GM23338 (cell line): ENCODE data around the gene KLHL36. TPM values are rescaled to one million over a fixed set of nuclear protein-coding genes. Genes with fewer than 3 reads are reported as not detected.

Source experiments
- CREB1 ChIP-seq: fragments of 250-450 bp; sonication (Bioruptor Pico); IDR thresholded peaks from 2 replicates; pipeline ENCODE4 v1.5.0; 2020; ENCODE audit warnings: low read depth, mild to moderate bottlenecking, moderate library complexity
- EZH2 ChIP-seq: fragments of 200-600 bp; sonication (generic); IDR thresholded peaks from one replicate; pipeline ENCODE4 v1.8.0; 2017; ENCODE audit warnings: antibody characterized with exemption, mild to moderate bottlenecking, low read depth; ENCODE audit not compliant: unreplicated experiment
- EZH2phosphoT487 ChIP-seq: fragments of 200-600 bp; sonication (generic); IDR thresholded peaks from one replicate; pipeline ENCODE4 v1.8.1; 2018; ENCODE audit warnings: antibody characterized with exemption; ENCODE audit not compliant: unreplicated experiment
- JUNB ChIP-seq: IDR thresholded peaks from one replicate; pipeline ENCODE4 v1.6.1; 2016; ENCODE audit warnings: antibody characterized with exemption; ENCODE audit not compliant: unreplicated experiment
- polyA plus RNA-seq: library from polyadenylated mRNA; unstranded; fragments of >200 nt; fragmentation: Nextera tagmentation; extraction: Ambion mirVana; gene quantifications from 2 replicates; pipeline ENCODE4 v1.2.1, GENCODE V29; 2016
- total RNA-seq: library from RNA; depleted of rRNA; stranded (reverse); fragments of >200 nt; shearing (Covaris generic); gene quantifications from 2 replicates; pipeline ENCODE4 v1.2.3, GENCODE V29; 2014
- TF ChIP-seq, protein P1 (sequence below): fragments of 250-450 bp; sonication (Bioruptor Pico); IDR thresholded peaks from 2 replicates; pipeline ENCODE4 v1.5.0; 2020; ENCODE audit warnings: mild to moderate bottlenecking, moderate library complexity
- TF ChIP-seq, protein P2 (sequence below): IDR thresholded peaks from 2 replicates; pipeline ENCODE4 v1.6.1; 2016; ENCODE audit warnings: antibody characterized with exemption
- TF ChIP-seq, protein P3 (sequence below), 2 experiments: fragments of 200-600 bp in 1 of 2; sonication (generic) in 1 of 2; conservative IDR thresholded peaks; 2 replicates each; pipeline versions ENCODE4 v1.5.1 to v1.6.1; 2016 to 2017; ENCODE audit warnings: antibody characterized with exemption in 2 of 2, low read depth in 2 of 2, mild to moderate bottlenecking in 2 of 2, moderate library complexity in 1 of 2

KLHL36 gene
- total and polyA plus RNA-seq, 2 experiments from 2014 or later = 13.4 to 70.4 TPM

DNA sequence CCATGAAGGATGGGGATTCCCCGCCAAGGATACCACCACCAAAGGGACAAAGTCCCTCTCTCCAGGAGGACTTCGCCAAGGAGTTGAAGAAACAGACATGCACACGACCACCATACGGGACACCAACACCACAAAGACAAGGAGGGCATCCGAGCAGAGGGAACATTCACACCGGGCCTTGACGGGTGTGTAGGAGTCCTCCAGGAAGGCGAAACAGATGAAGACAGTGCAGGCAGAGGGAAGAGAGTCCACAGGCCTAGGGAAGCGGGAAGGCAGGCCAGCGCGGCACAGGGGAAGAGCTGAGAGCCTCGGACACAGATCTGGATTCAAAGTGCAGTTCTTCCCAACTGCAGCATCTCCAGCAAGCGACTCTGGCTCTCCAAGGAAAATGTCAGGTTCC lies 41.2 kb upstream of the KLHL36 start (continued):
- TF ChIP-seq, protein P1, sequence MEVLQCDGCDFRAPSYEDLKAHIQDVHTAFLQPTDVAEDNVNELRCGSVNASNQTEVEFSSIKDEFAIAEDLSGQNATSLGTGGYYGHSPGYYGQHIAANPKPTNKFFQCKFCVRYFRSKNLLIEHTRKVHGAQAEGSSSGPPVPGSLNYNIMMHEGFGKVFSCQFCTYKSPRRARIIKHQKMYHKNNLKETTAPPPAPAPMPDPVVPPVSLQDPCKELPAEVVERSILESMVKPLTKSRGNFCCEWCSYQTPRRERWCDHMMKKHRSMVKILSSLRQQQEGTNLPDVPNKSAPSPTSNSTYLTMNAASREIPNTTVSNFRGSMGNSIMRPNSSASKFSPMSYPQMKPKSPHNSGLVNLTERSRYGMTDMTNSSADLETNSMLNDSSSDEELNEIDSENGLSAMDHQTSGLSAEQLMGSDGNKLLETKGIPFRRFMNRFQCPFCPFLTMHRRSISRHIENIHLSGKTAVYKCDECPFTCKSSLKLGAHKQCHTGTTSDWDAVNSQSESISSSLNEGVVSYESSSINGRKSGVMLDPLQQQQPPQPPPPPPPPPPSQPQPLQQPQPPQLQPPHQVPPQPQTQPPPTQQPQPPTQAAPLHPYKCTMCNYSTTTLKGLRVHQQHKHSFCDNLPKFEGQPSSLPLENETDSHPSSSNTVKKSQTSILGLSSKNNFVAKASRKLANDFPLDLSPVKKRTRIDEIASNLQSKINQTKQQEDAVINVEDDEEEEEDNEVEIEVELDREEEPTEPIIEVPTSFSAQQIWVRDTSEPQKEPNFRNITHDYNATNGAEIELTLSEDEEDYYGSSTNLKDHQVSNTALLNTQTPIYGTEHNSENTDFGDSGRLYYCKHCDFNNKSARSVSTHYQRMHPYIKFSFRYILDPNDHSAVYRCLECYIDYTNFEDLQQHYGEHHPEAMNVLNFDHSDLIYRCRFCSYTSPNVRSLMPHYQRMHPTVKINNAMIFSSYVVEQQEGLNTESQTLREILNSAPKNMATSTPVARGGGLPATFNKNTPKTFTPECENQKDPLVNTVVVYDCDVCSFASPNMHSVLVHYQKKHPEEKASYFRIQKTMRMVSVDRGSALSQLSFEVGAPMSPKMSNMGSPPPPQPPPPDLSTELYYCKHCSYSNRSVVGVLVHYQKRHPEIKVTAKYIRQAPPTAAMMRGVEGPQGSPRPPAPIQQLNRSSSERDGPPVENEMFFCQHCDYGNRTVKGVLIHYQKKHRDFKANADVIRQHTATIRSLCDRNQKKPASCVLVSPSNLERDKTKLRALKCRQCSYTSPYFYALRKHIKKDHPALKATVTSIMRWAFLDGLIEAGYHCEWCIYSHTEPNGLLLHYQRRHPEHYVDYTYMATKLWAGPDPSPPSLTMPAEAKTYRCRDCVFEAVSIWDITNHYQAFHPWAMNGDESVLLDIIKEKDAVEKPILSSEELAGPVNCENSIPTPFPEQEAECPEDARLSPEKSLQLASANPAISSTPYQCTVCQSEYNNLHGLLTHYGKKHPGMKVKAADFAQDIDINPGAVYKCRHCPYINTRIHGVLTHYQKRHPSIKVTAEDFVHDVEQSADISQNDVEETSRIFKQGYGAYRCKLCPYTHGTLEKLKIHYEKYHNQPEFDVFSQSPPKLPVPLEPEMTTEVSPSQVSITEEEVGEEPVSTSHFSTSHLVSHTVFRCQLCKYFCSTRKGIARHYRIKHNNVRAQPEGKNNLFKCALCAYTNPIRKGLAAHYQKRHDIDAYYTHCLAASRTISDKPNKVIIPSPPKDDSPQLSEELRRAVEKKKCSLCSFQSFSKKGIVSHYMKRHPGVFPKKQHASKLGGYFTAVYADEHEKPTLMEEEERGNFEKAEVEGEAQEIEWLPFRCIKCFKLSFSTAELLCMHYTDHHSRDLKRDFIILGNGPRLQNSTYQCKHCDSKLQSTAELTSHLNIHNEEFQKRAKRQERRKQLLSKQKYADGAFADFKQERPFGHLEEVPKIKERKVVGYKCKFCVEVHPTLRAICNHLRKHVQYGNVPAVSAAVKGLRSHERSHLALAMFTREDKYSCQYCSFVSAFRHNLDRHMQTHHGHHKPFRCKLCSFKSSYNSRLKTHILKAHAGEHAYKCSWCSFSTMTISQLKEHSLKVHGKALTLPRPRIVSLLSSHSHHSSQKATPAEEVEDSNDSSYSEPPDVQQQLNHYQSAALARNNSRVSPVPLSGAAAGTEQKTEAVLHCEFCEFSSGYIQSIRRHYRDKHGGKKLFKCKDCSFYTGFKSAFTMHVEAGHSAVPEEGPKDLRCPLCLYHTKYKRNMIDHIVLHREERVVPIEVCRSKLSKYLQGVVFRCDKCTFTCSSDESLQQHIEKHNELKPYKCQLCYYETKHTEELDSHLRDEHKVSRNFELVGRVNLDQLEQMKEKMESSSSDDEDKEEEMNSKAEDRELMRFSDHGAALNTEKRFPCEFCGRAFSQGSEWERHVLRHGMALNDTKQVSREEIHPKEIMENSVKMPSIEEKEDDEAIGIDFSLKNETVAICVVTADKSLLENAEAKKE (CRISPR knock-in tag) = no peak
- TF ChIP-seq, protein P2, sequence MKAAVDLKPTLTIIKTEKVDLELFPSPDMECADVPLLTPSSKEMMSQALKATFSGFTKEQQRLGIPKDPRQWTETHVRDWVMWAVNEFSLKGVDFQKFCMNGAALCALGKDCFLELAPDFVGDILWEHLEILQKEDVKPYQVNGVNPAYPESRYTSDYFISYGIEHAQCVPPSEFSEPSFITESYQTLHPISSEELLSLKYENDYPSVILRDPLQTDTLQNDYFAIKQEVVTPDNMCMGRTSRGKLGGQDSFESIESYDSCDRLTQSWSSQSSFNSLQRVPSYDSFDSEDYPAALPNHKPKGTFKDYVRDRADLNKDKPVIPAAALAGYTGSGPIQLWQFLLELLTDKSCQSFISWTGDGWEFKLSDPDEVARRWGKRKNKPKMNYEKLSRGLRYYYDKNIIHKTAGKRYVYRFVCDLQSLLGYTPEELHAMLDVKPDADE = no peak
- TF ChIP-seq EZH2phosphoT487 = no peak
- TF ChIP-seq, protein P3, sequence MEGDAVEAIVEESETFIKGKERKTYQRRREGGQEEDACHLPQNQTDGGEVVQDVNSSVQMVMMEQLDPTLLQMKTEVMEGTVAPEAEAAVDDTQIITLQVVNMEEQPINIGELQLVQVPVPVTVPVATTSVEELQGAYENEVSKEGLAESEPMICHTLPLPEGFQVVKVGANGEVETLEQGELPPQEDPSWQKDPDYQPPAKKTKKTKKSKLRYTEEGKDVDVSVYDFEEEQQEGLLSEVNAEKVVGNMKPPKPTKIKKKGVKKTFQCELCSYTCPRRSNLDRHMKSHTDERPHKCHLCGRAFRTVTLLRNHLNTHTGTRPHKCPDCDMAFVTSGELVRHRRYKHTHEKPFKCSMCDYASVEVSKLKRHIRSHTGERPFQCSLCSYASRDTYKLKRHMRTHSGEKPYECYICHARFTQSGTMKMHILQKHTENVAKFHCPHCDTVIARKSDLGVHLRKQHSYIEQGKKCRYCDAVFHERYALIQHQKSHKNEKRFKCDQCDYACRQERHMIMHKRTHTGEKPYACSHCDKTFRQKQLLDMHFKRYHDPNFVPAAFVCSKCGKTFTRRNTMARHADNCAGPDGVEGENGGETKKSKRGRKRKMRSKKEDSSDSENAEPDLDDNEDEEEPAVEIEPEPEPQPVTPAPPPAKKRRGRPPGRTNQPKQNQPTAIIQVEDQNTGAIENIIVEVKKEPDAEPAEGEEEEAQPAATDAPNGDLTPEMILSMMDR (conservative IDR thresholded peaks at IDR 0.05; ENCODE audit: low read depth in 2 of 2) = no peak
- no peak for TF ChIP-seq CREB1 (CRISPR knock-in tag)
- no peak for TF ChIP-seq JUNB
- no peak for TF ChIP-seq EZH2
